ENCODE measurements around the gene MFAP4.

DNA sequence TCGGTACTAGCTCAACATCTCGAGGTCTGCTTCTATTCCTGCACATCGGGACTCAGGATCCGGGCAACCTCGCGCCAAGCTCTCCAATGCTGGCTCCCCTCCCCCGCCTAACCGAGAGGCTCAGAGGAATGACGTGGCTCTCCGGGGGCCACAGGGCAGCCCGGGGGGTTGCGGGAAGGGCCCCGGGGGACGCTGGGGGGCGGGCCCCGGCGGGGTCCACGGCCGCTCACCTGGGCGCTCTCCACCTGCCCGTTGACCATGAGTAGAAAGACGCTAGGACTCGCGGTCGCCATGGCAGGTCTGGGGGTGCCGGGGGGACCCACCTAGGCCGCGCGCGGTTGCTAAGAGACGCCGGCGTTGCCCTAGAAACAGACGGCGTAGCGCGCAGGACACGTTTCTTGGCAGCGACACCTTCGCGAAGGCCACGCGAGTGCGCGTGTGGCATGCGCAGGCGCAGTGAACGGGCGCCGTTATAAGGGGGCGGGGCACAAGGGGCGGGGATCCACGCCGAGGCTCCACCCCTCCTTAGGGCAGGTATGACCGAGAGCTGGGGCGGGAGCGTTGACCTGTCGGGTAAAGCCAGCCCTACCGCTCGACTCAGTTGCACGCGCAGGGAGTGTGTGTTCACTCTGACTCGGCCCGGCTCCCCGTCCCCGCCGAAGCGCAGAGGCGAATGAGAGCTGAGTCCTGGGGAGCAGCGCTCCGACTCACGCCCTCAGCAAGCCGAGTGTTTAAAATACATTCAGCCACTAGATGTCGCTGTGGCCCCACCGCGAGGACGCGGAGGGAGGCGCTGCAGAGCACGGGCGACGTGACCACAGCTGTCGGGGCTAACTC lies 24.5 kb downstream of the MFAP4 start, which contains the start of gene B9D1:
- TF ChIP-seq, protein P1, sequence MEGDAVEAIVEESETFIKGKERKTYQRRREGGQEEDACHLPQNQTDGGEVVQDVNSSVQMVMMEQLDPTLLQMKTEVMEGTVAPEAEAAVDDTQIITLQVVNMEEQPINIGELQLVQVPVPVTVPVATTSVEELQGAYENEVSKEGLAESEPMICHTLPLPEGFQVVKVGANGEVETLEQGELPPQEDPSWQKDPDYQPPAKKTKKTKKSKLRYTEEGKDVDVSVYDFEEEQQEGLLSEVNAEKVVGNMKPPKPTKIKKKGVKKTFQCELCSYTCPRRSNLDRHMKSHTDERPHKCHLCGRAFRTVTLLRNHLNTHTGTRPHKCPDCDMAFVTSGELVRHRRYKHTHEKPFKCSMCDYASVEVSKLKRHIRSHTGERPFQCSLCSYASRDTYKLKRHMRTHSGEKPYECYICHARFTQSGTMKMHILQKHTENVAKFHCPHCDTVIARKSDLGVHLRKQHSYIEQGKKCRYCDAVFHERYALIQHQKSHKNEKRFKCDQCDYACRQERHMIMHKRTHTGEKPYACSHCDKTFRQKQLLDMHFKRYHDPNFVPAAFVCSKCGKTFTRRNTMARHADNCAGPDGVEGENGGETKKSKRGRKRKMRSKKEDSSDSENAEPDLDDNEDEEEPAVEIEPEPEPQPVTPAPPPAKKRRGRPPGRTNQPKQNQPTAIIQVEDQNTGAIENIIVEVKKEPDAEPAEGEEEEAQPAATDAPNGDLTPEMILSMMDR (IDR thresholded peaks at IDR 0.05): peak in 3 of 4 experiments; percentile 97 to 99 (median 99)
- TF ChIP-seq POLR2A (IDR thresholded peaks at IDR 0.05) (peak; percentile 6 to 31), EP300 (IDR thresholded peaks at IDR 0.05) (no peak), POLR2AphosphoS5 (IDR thresholded peaks at IDR 0.05) (peak; percentile 67)
